Pancreas (tissue), 10 donors: ENCODE data around the gene SMARCA2. TPM values are rescaled to one million over a fixed set of nuclear protein-coding genes. Genes with fewer than 3 reads are reported as not detected.
A peak's percentile ranks its signal among the peaks of the same experiment; 100 is the strongest.

Source experiments
- ATAC-seq, 4 donors: fragments of 200-7000 bp; cut with Tn5 transposase; one replicate each; pipeline versions ENCODE4 v1.8.0 to v1.9.1; 2020; ENCODE audit warnings: mild to moderate bottlenecking in 4 of 4, moderate library complexity in 4 of 4
- DNase-seq, 6 donors: peaks; one replicate each; pipeline ENCODE4 v3.0.0-alpha.2; 2020
- FAIRE-seq: peaks from 2 replicates; lab custom pipeline; 2012; peaks lifted over from hg19 to GRCh38; lab: Jason Lieb, UNC
- H3K27ac ChIP-seq, 4 donors: fragments of 200-600 bp; sonication (generic); 1 replicate in 3 of 4; 2 replicates in 1 of 4; pipeline versions ENCODE4 v1.5.0 to v1.8.0; 2020
- H3K27me3 ChIP-seq, 4 donors: fragments of 200-600 bp; one replicate each; pipeline ENCODE4 v1.8.0; 2021
- H3K36me3 ChIP-seq, 3 donors: fragments of 200-600 bp; sonication (generic) in 1 of 3; one replicate each; pipeline versions ENCODE4 v1.5.0 to v1.8.0; 2020 to 2021
- H3K4me1 ChIP-seq, 3 donors: fragments of 200-600 bp; one replicate each; pipeline ENCODE4 v1.8.0; 2021
- H3K4me3 ChIP-seq, 4 donors: fragments of 200-600 bp; sonication (generic) in 2 of 4; one replicate each; pipeline versions ENCODE4 v1.5.0 to v1.8.0; 2020 to 2021
- H3K9me3 ChIP-seq, 4 donors: fragments of 200-600 bp; one replicate each; pipeline ENCODE4 v1.8.0; 2021
- CTCF ChIP-seq, 4 donors: fragments of 200-600 bp; sonication (generic) in 3 of 4; IDR thresholded peaks; one replicate each; pipeline versions ENCODE4 v1.5.0 to v1.8.0; 2021; ENCODE audit warnings: antibody characterized with exemption in 4 of 4
- WGBS, 2 donors: extraction: QIAGEN DNeasy Blood & Tissue Kit; methylation state at CpG; one replicate each; pipeline ENCODE4 v1.1.7; 2013; 5-methylcytosine and 5-hydroxymethylcytosine counted together
- intact Hi-C, 3 donors: fragments of 100-400 bp; cut with DNase I; formaldehyde crosslinking; loops; one replicate each; pipeline versions ENCODE4 v1.11.1 to v1.14.2; 2022
- polyA plus RNA-seq, 2 donors: library from polyadenylated mRNA; stranded (reverse); fragments of 200-250 nt; gene quantifications; one replicate each; pipeline ENCODE4 v1.2.3, GENCODE V29; 2013
- total RNA-seq, 6 donors: library from RNA; stranded (reverse); fragmentation: NEBNext Ultra II Directional in 4 of 6; extraction: Animal tissue kit (Norgen Biotek cat#: 25700) in 4 of 6; gene quantifications; one replicate each; pipeline versions ENCODE4 v1.2.1 to v1.2.4, GENCODE V29; 2021 to 2023
- donor health status: healthy with polysubstance abuse.
- donor health status: DM: no; HTN: no; CAD: no; lungs with moderate emphysema.
- donor health status: DM: no; HTN: no; CAD: no.
- donor health status: control.
- donor health status: control.
- donor health status: Bipolar disorder and iron deficiency.
- donor health status: DM: yes; HTN: yes; CAD: no.
- donor health status: DM: no; HTN: no; CAD: no.
- donor health status: DM: no; HTN: no; CAD: no.
- donor health status: DM: yes; HTN: yes; CAD: no.

SMARCA2 gene
- total and polyA plus RNA-seq, 8 donors, result 21.7 to 91.4 (median 64.6) TPM

GRCh38 chr9:2178034-2178734, 163.0 kb downstream of the SMARCA2 start:
- no peak for FAIRE-seq

GRCh38 chr9:2179567-2179966, 164.4 kb downstream of the SMARCA2 start:
- intact Hi-C loops, result no loop called here
- ATAC-seq (peak in 2 of 4 donors; percentile 46 to 66), DNase-seq (no peak), FAIRE-seq (no peak)
- H3K27me3 ChIP-seq, result no peaks in the 10 kb centered on the region
- no peaks in the 10 kb centered on the region for H3K4me1 ChIP-seq
- H3K36me3 ChIP-seq, result peaks cover 0 to 5% (median 0%) of the 10 kb centered on the region in 3 donors
- 86 to 88% methylated on average over 3 of the region's 3 CpGs for WGBS, 2 donors
- H3K4me3 ChIP-seq, result no peak overlapping the region
- H3K9me3 ChIP-seq, result no peaks in the 10 kb centered on the region
- H3K27ac ChIP-seq, result peak overlapping the region in 1 of 4 donors; percentile 76
- no peak for TF ChIP-seq CTCF (IDR thresholded peaks at IDR 0.05)

More at GRCh38 chr9:2178034-2178734, 163.0 kb downstream of the SMARCA2 start:
- Histone ChIP-seq H3K27me3 (no peaks in the 10 kb centered on the region), H3K4me1 (no peaks in the 10 kb centered on the region), H3K27ac (peak overlapping the region in 2 of 4 donors; percentile 59 to 76), H3K9me3 (no peaks in the 10 kb centered on the region), H3K36me3 (no peaks in the 10 kb centered on the region), H3K4me3 (no peak overlapping the region)
- intact Hi-C loops, result no loop called here
- 82 to 84% methylated on average over 9 of the region's 9 CpGs for WGBS, 2 donors
- peak in 3 of 4 donors; percentile 58 to 83 (median 65) for ATAC-seq
- no peak for DNase-seq
- TF ChIP-seq CTCF (IDR thresholded peaks at IDR 0.05), result no peak

- no peak for TF ChIP-seq CTCF (IDR thresholded peaks at IDR 0.05)
- DNase-seq, result no peak
- peak in 2 of 4 donors; percentile 14 to 31 for ATAC-seq
- Histone ChIP-seq H3K4me1 (no peaks in the 10 kb centered on the region), H3K27ac (no peak overlapping the region), H3K4me3 (no peak overlapping the region), H3K27me3 (no peaks in the 10 kb centered on the region), H3K9me3 (no peaks in the 10 kb centered on the region), H3K36me3 (peaks cover 0 to 5% (median 0%) of the 10 kb centered on the region in 3 donors)
- intact Hi-C loops, result no loop called here
- WGBS, 2 donors, result 67 to 71% methylated on average over 5 of the region's 5 CpGs
- no peak for FAIRE-seq
Observed at GRCh38 chr9:2180154-2180553, 165.0 kb downstream of the SMARCA2 start.

GRCh38 chr9:2180704-2181103, 165.6 kb downstream of the SMARCA2 start:
- H3K27me3 ChIP-seq, result no peaks in the 10 kb centered on the region
- no peak overlapping the region for H3K4me3 ChIP-seq
- TF ChIP-seq CTCF (IDR thresholded peaks at IDR 0.05), result no peak
- ATAC-seq, result no peak
- H3K4me1 ChIP-seq, result no peaks in the 10 kb centered on the region
- no peak overlapping the region for H3K27ac ChIP-seq
- peaks cover 0 to 5% (median 0%) of the 10 kb centered on the region in 3 donors for H3K36me3 ChIP-seq
- no peaks in the 10 kb centered on the region for H3K9me3 ChIP-seq
- FAIRE-seq, result no peak
- intact Hi-C loops, result no loop called here
- no peak for DNase-seq
- 96 to 99% methylated on average over 2 of the region's 2 CpGs for WGBS, 2 donors

GRCh38 chr9:2181792-2182191, 166.6 kb downstream of the SMARCA2 start:
- Histone ChIP-seq H3K9me3 (no peaks in the 10 kb centered on the region), H3K4me1 (no peaks in the 10 kb centered on the region), H3K27me3 (no peaks in the 10 kb centered on the region), H3K36me3 (peaks cover 0 to 15% (median 10%) of the 10 kb centered on the region in 3 donors), H3K27ac (no peak overlapping the region), H3K4me3 (no peak overlapping the region)
- intact Hi-C loops, result no loop called here
- FAIRE-seq (no peak), DNase-seq (no peak), ATAC-seq (peak in 3 of 4 donors; percentile 36 to 57 (median 52))
- TF ChIP-seq CTCF (IDR thresholded peaks at IDR 0.05), result peak in 1 of 4 donors; percentile 15
- 86 to 87% methylated on average over 7 of the region's 7 CpGs for WGBS, 2 donors
